Stimulated activated CD8-positive, alpha-beta memory T cell treated with anti-CD3 and anti-CD28 coated beads, Interleukin-7, amount 100 ng/mL, for 24 hours (primary cell): ENCODE measurements around the gene CRACR2B.

Experiments
- DNase-seq: peaks from one replicate; pipeline ENCODE4 v3.0.0-alpha.2; 2020; ENCODE audit warnings: low read depth

Gene CRACR2B

DNA sequence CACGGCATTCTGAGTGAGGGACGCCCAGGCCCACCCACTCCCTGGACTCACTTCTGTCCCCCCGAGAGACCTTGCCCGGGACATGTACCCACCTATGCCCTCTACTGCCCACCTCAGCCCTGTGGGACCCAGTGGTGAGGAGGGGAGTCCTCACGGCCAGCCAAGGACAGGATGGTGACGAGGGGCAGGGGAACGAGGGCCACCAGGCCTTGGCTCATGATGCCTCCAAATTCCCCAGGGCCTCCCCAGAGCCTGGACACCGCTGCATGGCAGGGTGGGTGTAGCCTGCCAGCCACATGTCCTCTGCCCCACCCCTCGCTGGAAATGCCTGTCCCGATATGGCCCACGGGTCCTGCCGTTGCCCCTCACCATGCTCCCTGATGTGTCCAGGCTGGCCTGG is 41.1 kb downstream of the CRACR2B start:
- DNase-seq, result no peak

- DNase-seq, result no peak
Measured at GRCh38 chr11:869399-870126, 41.8 kb downstream of the CRACR2B start.

DNA sequence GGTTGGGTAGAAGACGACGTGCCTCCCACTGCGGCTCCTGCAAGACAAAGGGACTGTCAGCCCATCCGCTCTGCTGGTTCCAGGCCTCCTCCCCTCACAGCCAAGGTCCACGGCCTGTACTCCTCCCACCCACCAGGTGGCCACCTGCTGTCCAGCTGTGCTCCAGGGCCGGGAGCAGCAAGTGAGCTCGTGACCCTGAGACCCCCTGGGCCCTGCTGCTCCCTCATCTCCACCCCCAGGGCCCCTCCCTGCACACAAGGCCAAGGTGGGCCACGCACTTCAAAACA is 42.4 kb downstream of the CRACR2B start:
- no peak for DNase-seq

DNA sequence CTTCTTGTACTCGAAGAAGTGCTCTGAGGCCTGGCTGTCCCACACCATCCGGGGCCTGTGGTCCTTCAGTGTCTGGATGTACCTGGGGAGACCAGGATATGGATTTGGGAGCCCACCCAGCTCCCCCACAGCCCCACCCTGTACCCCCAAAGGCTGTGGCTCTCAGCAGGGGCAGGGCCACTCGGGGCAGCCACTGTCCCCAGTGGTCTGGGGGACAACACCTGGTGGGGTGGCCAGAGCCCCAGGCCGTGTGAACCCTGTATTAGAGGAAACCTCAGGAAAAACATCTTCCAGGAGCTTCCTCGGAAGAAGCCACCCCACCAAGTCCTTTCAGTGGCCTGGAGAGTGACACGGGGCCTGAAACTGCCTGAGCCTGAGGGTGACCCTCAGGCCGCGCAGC is 42.7 kb downstream of the CRACR2B start:
- no peak for DNase-seq

- DNase-seq, result no peak
Measured at GRCh38 chr11:871472-871871, 43.8 kb downstream of the CRACR2B start.

DNA sequence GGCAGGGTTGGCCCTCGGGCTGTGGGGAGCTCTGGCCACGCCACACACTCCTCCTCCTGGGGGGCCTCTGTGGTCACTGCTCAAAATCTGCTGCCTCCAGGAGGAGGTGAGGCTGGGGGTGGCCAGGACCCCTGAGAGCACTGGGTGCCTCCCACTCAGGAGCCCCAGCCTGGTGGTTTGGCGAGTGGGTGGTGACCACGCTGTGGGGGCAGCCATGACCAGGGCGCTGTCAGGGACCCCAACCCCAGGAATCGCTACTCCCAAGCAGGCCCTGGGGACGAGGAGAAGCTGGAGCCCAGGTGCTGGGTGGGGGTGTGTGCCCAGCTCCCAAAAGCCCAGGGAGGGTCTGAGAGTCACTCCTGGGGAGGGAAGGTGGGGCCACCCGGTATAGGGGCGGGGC is 45.1 kb downstream of the CRACR2B start:
- DNase-seq, result no peak

- DNase-seq, result no peak
Measured at GRCh38 chr11:873706-874105, 46.0 kb downstream of the CRACR2B start.

DNA sequence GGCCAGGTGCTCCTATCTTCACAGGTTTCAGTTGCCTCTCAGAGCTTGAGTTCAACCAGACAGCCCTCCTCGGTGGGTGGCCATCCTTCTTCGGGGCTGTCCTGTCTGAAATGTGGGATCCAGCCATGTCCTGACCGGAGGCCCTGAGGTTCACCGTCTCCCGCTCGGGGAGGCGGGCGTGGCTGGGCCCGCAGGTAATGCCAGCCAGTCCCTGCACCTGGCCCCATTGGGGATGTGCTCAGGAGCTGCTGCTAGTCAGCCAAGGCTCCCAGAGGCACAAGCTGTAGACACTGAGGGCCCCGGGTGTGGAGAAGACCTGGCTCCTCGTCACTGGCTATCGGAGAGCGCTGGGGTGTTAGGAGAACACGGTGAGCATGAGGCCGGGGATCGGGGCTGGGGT is 47.5 kb downstream of the CRACR2B start:
- DNase-seq, result no peak

DNA sequence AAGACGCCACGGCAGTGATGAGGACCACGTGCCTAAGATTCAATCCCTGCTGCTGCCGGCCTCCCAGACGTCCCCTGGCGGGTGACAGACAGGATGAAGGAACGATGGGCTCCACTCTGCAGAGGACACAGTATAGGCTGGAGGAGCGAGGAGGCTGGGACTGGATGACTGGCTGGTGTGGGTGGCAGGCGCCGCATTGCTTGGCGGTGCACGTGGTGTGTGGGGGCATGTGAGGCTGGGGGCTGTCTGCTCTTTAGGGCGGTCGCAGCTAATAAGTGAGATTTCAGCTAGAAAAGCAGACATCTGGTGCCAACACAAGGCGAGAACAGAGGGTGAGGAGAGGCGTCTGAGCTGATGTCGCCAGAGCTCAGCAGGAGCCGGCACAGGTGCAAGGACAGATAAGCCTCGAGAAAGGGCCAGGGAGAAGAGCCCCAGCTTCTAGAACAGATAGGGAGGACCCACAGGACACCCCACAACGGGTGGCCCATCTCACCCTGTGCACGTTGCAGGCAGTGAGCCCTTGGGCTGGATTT is 48.1 kb downstream of the CRACR2B start:
- DNase-seq, result no peak

DNA sequence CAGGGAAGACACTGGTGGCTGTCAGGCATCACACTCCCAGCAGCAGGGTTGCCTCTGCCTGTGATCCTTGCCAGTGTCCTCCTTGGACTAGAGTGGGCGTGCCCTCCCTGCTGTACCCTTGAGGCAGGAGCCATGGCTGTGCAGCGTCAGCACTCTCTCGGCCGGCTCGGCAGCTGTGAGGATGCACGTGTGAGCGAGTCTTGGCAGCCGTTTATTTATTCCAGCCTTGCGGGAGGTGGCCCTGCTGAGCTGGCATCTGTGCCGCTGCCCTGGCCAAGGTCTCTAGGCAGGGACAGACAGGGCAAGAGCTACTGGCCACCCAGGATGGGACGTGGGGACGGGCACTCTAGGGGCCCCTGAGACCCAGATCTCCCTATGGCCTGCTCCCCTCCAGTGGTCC is 48.8 kb downstream of the CRACR2B start:
- DNase-seq, result no peak

- no peak for DNase-seq
Measured at GRCh38 chr11:877565-877964, 49.8 kb downstream of the CRACR2B start.

DNA sequence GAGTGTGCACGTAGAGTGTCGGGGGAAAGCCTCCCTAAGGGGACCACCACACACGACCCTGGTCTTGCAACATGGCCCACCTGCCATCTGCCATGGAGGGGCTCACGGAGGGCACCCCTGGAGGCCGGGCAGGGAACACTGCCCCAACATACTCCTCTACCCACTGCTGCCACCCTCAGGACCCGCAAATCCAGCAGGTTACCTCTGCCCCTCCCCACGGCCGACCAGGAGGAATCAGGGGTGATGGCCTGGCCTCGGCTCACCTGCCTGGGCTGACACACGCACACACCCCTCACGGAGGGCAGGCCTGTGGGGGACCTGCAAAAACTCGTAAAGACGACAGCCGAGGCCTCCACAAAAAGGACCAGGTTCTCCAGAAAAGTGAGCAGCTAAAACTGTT is 52.7 kb downstream of the CRACR2B start:
- DNase-seq, result no peak
